Right renal cortex interstitium (tissue), 3 donors: ENCODE data around the gene TPX2. TPM values are rescaled to one million over a fixed set of nuclear protein-coding genes. Genes with fewer than 3 reads are reported as not detected.

Source experiments
- DNase-seq, 3 donors: peaks; one replicate each; pipeline ENCODE4 v3.0.0-alpha.2; 2013; ENCODE audit warnings: low read depth in 3 of 3, low spot score in 2 of 3
- polyA plus RNA-seq, 3 donors: library from polyadenylated mRNA; unstranded; fragments of 120-200 nt; gene quantifications; one replicate each; pipeline ENCODE4 v1.2.1, GENCODE V29; 2013; ENCODE audit not compliant: insufficient read length in 3 of 3

Gene TPX2
- polyA plus RNA-seq, 3 donors: 48.5 to 53.8 (median 51.6) TPM

GRCh38 chr20:31830406-31830981, 91.4 kb downstream of the TPX2 start:
- DNase-seq: no peak

GRCh38 chr20:31831211-31831610, 92.1 kb downstream of the TPX2 start:
- no peak for DNase-seq

- DNase-seq: no peak
These were observed 92.7 kb downstream of the TPX2 start for GRCh38 chr20:31831771-31832306.

- peak in 1 of 3 donors; percentile 46 for DNase-seq
These were observed 94.2 kb downstream of the TPX2 start for GRCh38 chr20:31833130-31833930.

- DNase-seq: no peak
These were observed 94.9 kb downstream of the TPX2 start for GRCh38 chr20:31833931-31834521.

GRCh38 chr20:31835554-31835953, 96.5 kb downstream of the TPX2 start:
- no peak for DNase-seq

DNA sequence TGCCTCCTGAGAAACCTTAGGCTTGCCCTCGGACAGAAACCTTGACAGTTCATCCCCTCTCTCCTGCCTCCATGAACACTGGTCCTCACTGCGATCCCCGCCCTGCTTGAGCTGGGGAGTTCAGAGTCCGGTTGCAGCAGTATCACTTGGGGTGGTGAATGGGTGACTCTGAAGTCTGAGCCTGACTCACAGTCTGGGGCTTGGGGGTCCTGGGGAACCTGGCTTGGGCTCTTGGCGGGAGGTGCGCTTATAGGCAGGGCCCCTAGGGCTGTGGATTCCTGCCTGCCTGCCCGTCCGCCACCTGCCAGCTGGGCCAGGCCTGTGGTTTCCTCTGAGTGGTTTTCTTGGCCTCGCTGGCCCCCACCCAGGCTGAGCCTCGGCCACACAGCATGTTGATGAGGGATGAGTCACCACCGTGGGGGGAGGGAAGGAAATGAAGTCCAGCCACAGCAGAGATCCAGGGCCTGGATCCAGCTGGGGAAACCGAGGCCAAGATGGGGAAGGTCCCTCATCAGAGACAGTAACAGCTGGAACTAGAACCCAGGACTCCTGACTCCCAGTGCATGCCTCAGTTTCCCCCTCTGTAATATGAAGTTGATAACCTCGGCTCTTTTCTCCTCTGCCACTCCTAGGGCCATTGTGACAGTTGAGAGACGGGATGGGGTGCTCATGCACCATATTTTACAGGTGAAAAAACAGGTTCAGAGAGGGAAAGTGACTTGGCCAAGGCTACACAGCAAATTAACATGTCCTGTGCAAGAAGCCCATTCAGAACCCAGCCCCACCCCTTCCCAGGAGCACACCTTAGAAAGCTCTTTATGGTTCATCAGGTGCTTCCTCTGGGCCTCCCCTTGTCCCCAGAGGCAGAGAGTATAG, 97.1 kb downstream of the TPX2 start:
- DNase-seq: no peak

GRCh38 chr20:31836853-31837608, 97.9 kb downstream of the TPX2 start:
- DNase-seq: no peak

- no peak for DNase-seq
These were observed 98.9 kb downstream of the TPX2 start for GRCh38 chr20:31837896-31838397.

GRCh38 chr20:31838646-31839292, 99.7 kb downstream of the TPX2 start:
- DNase-seq: no peak

DNA sequence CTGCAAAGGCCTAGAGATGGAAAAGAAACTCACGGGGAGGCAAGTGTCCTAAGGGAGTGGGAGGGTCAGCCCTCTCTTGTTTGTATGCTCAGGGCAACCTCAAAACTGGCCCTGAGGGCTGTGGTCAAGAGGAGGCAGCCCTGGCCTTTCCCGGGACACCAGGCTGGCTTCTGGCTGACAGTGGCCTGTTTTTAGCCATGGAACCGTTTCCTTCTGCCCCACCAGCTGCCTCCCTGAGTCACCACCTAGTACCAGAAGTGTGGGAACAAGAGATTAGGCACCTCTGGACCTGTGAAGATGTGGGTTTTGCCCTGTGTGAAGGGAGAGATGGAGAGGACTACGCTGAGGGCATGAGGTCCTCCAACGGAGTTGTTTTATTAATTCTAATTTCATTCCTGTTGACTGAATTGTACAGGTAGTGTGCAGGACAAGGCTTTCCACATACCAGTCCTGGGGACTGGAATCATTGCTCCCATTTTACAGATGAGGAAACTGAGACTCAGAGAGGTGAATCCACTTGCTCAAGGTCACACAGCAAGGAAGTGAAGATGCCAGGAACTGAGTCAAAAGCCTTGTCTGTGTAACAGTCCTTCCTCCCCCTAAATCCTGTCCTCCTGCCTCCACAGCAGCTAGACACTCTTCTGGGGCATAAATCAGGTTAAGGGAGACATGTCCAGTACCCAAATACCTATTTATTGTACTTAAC, 100.8 kb downstream of the TPX2 start:
- DNase-seq: no peak

- DNase-seq: no peak
These were observed 102.1 kb downstream of the TPX2 start for GRCh38 chr20:31840906-31841816.

DNA sequence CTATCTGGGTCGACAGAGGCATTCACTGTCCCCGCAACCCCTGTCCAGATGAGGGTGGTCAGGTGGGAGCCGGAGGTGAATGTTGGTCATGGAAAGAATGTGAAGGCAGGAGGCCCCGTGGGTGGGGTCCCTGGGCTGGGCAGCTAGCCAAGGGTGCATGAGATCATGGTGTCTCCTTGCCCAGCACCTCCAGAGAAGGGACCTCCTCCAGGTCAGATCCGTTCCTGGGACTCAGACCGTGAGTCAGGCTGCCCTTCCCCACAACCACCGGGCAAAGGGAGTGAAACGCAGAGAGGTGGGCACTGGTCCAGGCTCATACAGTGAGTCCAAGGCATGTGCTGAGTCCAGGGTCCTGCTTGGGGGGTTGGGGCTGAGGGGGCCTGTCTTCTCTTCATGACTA, 102.8 kb downstream of the TPX2 start:
- no peak for DNase-seq

DNA sequence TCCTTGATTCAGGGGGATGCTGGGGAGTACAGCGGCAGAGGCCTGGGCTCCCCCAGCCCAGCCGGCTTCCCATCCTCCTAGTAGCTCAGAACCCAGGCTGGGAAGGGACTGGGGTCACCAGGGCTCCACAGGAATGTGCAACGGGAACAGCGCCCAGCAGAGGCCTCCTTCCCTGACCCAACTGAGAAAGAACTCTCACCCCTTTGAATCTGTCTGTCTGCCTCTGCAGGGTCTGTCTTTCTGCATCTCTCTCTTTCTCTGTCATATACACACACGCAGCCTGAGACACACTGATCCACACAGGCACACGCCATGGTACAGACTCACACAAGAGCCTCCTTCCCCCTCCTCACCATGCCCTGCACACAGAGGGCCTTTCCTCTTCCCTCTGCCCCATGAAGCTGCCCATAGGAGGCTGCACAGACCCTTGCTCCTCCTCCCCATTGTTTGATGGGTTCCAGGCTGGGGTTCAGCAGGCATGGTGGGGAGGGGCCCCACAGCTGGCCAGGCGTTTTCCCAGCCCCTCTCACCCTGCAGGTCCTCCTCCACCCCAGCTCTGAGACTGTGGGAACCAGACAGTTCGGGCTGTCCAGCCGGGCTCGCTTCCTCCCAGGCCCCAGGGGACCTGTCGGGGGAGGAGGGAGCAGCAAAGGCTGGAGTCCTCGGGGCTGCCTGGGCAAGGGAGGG, 103.5 kb downstream of the TPX2 start:
- DNase-seq: peak in 2 of 3 donors; percentile 62 to 69

DNA sequence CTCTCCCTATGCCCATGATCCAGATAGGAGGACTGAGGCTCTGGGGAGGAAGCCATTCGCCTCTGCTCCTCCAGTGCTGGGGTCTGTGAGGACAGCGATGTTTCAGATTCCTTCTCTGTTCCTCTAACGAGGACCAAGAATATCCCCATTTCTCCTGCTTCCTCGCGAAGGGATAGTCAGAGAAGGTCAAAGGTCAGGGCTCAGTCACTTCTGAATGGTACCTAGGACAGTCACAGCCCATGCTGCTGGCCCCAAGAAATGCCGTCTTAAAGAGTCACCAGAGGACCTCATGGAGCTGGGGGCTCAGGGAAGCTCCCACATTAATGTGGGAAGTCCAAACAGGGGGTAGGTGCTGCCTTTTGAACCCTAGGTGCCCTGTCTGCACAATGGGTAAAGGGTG, 104.2 kb downstream of the TPX2 start:
- DNase-seq: no peak

DNA sequence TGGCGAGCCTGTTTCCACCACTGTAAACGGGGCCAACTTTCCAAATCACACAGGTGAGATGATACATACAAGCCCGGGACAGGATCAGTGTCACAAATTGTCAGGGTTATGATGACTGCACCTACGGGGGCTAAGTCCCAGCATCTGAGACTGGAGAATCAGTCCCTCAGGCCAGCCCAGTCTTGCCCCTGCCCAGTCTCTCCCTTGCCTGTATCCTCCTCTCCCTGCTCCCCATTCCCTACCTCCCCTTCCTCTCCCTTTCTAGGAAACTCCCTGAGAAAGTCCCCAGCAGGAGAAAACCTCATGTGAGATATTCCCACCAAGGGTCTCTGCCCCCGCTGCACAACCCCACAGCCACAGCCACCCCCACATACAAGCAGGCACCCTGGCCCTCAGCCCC, 104.8 kb downstream of the TPX2 start:
- DNase-seq: no peak

DNA sequence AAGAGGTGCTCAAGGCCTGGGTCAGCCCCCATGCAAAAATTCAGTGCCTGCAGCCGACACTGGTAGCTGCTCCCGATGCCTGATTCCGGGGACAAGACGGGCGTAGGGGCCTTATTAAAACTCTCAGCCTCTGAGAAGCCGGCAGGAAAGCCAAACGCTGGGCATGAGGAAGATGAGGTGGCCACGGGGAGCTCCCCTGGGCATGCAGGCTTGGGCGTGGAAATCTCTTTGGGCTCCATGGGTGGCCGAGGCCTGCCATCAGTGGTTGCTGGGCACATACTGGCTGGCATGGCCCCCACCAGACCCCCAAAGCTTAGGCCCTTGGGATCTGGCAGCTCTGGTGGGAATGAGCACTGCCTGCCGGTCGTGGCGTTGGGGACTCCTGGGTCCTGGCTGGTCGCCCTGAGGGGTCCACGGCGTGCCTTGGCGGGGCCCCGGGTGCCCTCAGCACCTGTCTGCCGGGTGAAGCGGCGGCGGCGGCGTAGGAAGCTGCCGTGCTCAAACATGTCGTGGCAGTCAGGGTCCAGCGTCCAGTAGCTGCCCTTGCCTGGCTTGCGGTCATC, 105.7 kb downstream of the TPX2 start:
- no peak for DNase-seq
